HL-60 (cell line): ENCODE data around the gene SORD.

ENCODE experiments used
- TF ChIP-seq, protein P1 (sequence below): IDR thresholded peaks from one replicate; pipeline ENCODE4 v1.5.1; 2011; ENCODE audit warnings: low read length, control low read depth, inconsistent platforms; ENCODE audit not compliant: insufficient read depth
- TF ChIP-seq, protein P2 (sequence below): IDR thresholded peaks from 2 replicates; pipeline ENCODE4 v1.6.1; 2012; ENCODE audit warnings: low read depth; ENCODE audit not compliant: insufficient replicate concordance

DNA sequence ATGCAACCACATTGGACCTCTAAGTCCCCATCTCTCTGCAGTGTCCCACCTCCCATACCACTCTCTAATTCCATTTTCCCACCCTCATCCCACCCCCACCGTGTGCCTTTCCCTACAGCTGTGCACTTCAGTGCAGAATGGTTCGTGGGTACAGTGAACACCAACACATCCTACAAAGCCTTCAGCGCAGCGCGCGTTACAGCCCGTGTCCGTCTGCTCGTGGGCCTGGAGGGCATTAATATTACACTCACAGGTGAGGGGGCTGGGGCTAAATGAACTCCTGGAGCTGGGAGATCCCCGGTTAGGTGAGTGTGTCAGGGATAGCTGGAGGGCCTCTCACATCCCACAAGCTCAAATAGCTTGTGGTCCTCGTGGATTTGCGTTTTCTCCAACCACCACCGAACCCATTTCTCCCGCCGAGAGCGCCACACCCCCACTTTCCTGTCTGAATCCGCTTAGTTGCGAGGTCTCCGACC is 93.0 kb downstream of the SORD start:
- TF ChIP-seq, protein P1, sequence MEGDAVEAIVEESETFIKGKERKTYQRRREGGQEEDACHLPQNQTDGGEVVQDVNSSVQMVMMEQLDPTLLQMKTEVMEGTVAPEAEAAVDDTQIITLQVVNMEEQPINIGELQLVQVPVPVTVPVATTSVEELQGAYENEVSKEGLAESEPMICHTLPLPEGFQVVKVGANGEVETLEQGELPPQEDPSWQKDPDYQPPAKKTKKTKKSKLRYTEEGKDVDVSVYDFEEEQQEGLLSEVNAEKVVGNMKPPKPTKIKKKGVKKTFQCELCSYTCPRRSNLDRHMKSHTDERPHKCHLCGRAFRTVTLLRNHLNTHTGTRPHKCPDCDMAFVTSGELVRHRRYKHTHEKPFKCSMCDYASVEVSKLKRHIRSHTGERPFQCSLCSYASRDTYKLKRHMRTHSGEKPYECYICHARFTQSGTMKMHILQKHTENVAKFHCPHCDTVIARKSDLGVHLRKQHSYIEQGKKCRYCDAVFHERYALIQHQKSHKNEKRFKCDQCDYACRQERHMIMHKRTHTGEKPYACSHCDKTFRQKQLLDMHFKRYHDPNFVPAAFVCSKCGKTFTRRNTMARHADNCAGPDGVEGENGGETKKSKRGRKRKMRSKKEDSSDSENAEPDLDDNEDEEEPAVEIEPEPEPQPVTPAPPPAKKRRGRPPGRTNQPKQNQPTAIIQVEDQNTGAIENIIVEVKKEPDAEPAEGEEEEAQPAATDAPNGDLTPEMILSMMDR: no peak
- TF ChIP-seq, protein P2, sequence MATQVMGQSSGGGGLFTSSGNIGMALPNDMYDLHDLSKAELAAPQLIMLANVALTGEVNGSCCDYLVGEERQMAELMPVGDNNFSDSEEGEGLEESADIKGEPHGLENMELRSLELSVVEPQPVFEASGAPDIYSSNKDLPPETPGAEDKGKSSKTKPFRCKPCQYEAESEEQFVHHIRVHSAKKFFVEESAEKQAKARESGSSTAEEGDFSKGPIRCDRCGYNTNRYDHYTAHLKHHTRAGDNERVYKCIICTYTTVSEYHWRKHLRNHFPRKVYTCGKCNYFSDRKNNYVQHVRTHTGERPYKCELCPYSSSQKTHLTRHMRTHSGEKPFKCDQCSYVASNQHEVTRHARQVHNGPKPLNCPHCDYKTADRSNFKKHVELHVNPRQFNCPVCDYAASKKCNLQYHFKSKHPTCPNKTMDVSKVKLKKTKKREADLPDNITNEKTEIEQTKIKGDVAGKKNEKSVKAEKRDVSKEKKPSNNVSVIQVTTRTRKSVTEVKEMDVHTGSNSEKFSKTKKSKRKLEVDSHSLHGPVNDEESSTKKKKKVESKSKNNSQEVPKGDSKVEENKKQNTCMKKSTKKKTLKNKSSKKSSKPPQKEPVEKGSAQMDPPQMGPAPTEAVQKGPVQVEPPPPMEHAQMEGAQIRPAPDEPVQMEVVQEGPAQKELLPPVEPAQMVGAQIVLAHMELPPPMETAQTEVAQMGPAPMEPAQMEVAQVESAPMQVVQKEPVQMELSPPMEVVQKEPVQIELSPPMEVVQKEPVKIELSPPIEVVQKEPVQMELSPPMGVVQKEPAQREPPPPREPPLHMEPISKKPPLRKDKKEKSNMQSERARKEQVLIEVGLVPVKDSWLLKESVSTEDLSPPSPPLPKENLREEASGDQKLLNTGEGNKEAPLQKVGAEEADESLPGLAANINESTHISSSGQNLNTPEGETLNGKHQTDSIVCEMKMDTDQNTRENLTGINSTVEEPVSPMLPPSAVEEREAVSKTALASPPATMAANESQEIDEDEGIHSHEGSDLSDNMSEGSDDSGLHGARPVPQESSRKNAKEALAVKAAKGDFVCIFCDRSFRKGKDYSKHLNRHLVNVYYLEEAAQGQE: no peak
